Esophagus muscularis mucosa (tissue), 4 donors: ENCODE results near the gene KIAA0753. TPM values are rescaled to one million over a fixed set of nuclear protein-coding genes. Genes with fewer than 3 reads are reported as not detected.
A peak's percentile ranks its signal among the peaks of the same experiment; 100 is the strongest.

Source experiments
- DNase-seq: peaks from one replicate; pipeline ENCODE4 v3.0.0-alpha.2; 2017; ENCODE audit errors: extremely low spot score
- H3K27ac ChIP-seq, 4 donors: fragments of 200-600 bp; sonication (generic); replicated peaks in 1 of 4; 1 replicate in 3 of 4; 2 replicates in 1 of 4; pipeline ENCODE4 v1.5.1; 2016 to 2019; ENCODE audit warnings: mild to moderate bottlenecking in 1 of 4
- H3K27me3 ChIP-seq, 4 donors: fragments of 200-600 bp; sonication (generic); one replicate each; pipeline versions ENCODE4 v1.5.1 to v1.6.0; 2016 to 2019
- H3K36me3 ChIP-seq, 4 donors: fragments of 200-600 bp; sonication (generic); one replicate each; pipeline ENCODE4 v1.5.1; 2016 to 2019
- H3K4me1 ChIP-seq, 4 donors: fragments of 200-600 bp; sonication (generic); one replicate each; pipeline ENCODE4 v1.5.1; 2016 to 2019
- H3K4me3 ChIP-seq, 4 donors: fragments of 200-600 bp; sonication (generic); 1 replicate in 2 of 4; 2 replicates in 2 of 4; pipeline ENCODE4 v1.5.1; 2016 to 2019; ENCODE audit warnings: mild to moderate bottlenecking in 4 of 4, moderate library complexity in 1 of 4
- H3K9me3 ChIP-seq, 4 donors: fragments of 200-600 bp; sonication (generic); 1 replicate in 3 of 4; 2 replicates in 1 of 4; pipeline ENCODE4 v1.5.1; 2016 to 2019
- EP300 ChIP-seq: sonication (generic); formaldehyde crosslinking; IDR thresholded peaks from one replicate; pipeline ENCODE4 v1.6.1; 2017; ENCODE audit warnings: antibody characterized with exemption
- POLR2A ChIP-seq: fragments of 450-650 bp; IDR thresholded peaks from one replicate; pipeline ENCODE4 v1.6.1; 2017; ENCODE audit warnings: antibody characterized with exemption, moderate library complexity, mild to moderate bottlenecking, low read depth
- POLR2AphosphoS5 ChIP-seq, 2 donors: sonication (generic); formaldehyde crosslinking; IDR thresholded peaks; one replicate each; pipeline ENCODE4 v1.6.1; 2017; ENCODE audit warnings: antibody characterized with exemption in 2 of 2
- WGBS: methylation state at CpG from one replicate; pipeline ENCODE4 v1.1.5; 2018; 5-methylcytosine and 5-hydroxymethylcytosine counted together
- intact Hi-C: fragments of 100-400 bp; cut with DNase I; formaldehyde crosslinking; loops from one replicate; pipeline ENCODE4 v1.15.1; 2023
- total RNA-seq, 4 donors: library from RNA; depleted of rRNA; stranded (reverse); fragments of >200 nt; gene quantifications; one replicate each; pipeline versions ENCODE4 v1.1.0 to v1.2.1, GENCODE V29; 2016
- TF ChIP-seq, protein P1 (sequence below), 3 experiments: fragments of 200-600 bp in 2 of 3; fragments of 450-650 bp in 1 of 3; sonication (generic) in 2 of 3; IDR thresholded peaks; one replicate each; pipeline ENCODE4 v1.5.1; 2017 to 2019; ENCODE audit warnings: antibody characterized with exemption in 3 of 3, mild to moderate bottlenecking in 2 of 3, moderate library complexity in 1 of 3

The KIAA0753 gene
- total RNA-seq, 4 donors from 2014 or later = 36.9 to 73.9 (median 46.4) TPM

DNA sequence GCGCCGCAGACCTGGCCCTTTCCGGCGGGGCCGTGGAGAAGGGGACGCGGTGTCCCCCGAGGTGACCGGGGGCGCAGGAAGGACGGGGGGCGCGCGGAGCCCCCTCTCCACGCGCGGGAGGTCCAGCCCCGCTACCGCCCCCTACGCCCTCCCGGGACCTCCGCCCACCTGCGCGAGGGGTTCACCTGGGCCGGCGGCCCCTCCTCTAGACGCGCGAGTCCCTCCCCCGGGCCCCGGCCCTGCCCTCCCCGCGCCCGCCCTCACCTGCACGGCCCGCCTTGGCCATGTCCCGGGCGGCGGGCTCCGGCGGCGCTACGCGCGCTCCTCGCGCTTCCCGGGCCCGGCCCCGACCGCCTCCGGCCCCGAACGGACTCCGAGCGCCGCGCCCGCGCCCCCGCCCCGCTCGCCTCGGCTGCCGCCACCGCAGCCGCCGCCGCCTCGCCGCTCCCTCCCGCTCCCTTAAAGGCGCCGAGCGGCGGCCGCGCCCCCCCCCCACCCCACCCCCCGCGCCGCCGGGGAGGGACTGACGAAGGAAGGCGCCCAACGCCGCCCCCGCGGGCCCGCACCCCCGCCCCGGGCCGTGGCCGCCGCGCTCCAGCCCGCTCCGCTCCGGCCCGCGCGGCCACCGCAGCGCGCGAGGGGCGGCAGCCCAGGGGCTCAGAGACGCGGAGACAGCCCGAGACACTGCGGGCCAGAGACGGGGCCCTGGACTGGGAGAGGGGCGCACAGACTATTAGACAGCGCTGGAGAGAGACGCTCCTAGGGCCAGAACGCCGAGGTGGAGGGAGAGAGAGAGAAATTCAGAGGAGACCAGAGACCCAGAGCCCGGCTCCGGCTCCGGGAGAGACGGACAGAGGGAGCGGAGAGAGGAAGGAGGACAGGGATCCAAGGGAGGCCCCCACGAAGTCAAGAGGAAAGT lies 84.1 kb downstream of the KIAA0753 start, which contains the start of gene PITPNM3:
PITPNM3 (minus strand) TSS at position 435 of the 919 bp plus-strand sequence; CDS start at position 286, 149 bp downstream.
- Histone ChIP-seq H3K36me3 (no peaks in the 10 kb centered on the region), H3K27ac (peak within 1 kb of the TSS; percentile 88 to 92 (median 90)), H3K27me3 (peaks cover 0 to 11% (median 0%) of the 10 kb centered on the region in 4 donors), H3K9me3 (no peaks in the 10 kb centered on the region), H3K4me1 (peaks cover 11 to 67% (median 54%) of the 10 kb centered on the region in 4 donors), H3K4me3 (peak within 1 kb of the TSS; percentile 65 to 87 (median 77))
- no peak for DNase-seq
- TF ChIP-seq POLR2AphosphoS5 (IDR thresholded peaks at IDR 0.05) (peak in 1 of 2 donors; percentile 41), POLR2A (no peak)
- WGBS = 9% methylated on average over 13 of the region's 122 CpGs
- intact Hi-C loops = loop anchor here (5.0 kb wide), 1 partner anchor 84 kb away; no protein-coding TSS in a partner anchor

DNA sequence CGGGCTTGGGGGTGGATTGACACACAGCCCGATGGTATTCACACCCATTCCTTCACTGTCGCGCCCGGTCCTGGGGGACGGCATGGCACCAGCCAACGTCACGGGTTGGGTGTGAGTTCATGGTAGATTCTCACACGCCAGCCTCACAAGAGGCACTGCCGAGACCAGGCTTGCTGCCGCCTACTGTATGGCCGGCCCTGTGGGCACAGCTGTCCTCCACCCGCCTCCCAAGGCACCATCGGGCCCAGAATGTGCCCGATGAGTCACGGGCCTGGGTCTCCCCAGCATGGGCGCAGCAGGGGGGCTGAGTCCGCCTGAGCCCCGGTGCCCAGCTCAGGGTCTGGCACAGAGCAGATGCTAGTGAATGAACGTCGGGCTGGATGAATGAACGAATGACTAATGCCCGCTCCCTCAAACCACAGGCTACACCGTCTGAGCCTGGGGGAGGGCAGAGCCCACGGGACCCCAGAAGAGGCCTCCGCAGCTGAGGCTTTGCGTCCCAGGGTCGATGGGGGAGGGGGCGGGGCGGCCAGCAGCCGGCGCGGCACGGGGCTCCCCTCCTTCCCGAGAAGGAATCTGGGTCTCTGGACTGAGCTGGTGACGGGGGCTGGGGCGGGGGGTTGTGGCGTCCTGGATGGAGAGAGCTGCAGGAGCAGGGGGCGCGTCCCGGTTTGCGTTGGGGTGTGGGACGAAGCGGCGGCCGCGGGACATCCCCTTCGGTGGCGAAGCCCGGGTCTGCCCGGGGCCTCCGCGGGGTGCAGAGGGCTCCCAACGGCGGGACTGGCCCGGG lies 85.0 kb downstream of the KIAA0753 start:
- WGBS = 10% methylated on average over 4 of the region's 56 CpGs
- Histone ChIP-seq H3K4me1 (peaks cover 11 to 73% (median 62%) of the 10 kb centered on the region in 4 donors), H3K9me3 (no peaks in the 10 kb centered on the region), H3K27me3 (peaks cover 0 to 11% (median 0%) of the 10 kb centered on the region in 4 donors), H3K4me3 (peak overlapping the region; percentile 65 to 87 (median 77)), H3K36me3 (no peaks in the 10 kb centered on the region), H3K27ac (peak overlapping the region; percentile 88 to 92 (median 90))
- intact Hi-C loops = loop anchor here (5.0 kb wide), 1 partner anchor 83 kb away; no protein-coding TSS in a partner anchor
- DNase-seq = no peak
- peak; percentile 49 to 67 for TF ChIP-seq POLR2AphosphoS5 (IDR thresholded peaks at IDR 0.05)
- no peak for TF ChIP-seq POLR2A

DNA sequence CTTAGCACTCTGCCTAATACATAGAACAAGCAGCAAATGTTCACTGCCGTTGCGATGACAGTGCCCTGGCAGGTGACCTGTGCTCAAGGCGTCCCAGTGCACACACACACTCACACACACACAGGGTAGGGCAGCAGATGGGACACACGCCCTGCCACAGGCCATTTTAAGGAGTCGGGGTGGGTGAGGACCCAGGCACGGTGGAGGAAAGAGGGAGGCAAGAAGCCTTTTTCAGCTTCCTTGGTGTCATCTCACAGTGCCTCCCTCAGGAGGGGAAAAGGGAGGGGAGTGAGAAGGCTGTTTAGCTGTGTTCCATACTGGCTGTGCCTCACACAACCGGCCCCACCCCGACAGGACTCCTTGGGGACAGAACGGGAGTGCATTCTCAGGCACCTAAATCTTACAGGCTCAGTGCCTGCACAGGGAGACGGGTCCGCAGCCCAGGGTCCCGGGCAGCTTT lies 85.6 kb downstream of the KIAA0753 start:
- peak overlapping the region; percentile 65 to 87 (median 77) for H3K4me3 ChIP-seq
- DNase-seq = no peak
- 10% methylated on average over 4 of the region's 12 CpGs for WGBS
- no peaks in the 10 kb centered on the region for H3K9me3 ChIP-seq
- H3K27me3 ChIP-seq = peaks cover 0 to 11% (median 0%) of the 10 kb centered on the region in 4 donors
- TF ChIP-seq, protein P1, sequence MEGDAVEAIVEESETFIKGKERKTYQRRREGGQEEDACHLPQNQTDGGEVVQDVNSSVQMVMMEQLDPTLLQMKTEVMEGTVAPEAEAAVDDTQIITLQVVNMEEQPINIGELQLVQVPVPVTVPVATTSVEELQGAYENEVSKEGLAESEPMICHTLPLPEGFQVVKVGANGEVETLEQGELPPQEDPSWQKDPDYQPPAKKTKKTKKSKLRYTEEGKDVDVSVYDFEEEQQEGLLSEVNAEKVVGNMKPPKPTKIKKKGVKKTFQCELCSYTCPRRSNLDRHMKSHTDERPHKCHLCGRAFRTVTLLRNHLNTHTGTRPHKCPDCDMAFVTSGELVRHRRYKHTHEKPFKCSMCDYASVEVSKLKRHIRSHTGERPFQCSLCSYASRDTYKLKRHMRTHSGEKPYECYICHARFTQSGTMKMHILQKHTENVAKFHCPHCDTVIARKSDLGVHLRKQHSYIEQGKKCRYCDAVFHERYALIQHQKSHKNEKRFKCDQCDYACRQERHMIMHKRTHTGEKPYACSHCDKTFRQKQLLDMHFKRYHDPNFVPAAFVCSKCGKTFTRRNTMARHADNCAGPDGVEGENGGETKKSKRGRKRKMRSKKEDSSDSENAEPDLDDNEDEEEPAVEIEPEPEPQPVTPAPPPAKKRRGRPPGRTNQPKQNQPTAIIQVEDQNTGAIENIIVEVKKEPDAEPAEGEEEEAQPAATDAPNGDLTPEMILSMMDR (IDR thresholded peaks at IDR 0.05) = no peak
- TF ChIP-seq POLR2AphosphoS5 (IDR thresholded peaks at IDR 0.05) = peak in 1 of 2 donors; percentile 4
- H3K4me1 ChIP-seq = peaks cover 11 to 79% (median 68%) of the 10 kb centered on the region in 4 donors
- no peaks in the 10 kb centered on the region for H3K36me3 ChIP-seq
- peak overlapping the region; percentile 88 to 92 (median 90) for H3K27ac ChIP-seq
- intact Hi-C loops = loop anchor here (5.0 kb wide), 1 partner anchor 83 kb away; no protein-coding TSS in a partner anchor

DNA sequence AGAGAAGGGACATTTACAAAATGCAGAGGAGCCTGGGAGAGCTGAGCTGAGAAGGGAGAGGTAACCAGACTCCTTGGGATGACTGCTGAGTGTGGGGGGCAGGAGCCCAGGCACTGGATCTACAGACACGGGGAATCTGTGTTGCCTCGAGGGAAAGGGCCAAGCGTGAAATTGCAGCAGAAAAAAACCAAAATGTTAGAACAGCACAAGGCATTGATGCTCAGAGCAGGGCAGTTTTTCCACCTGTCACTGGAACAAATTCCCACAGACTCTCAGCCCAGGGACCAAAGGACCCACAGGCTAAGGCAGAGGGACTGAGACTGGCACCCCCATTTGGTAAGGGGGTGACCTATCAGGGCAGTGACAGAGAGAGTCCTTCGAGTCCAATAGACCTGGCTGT lies 86.2 kb downstream of the KIAA0753 start:
- peaks cover 0 to 11% (median 0%) of the 10 kb centered on the region in 4 donors for H3K27me3 ChIP-seq
- H3K4me1 ChIP-seq = peaks cover 11 to 85% (median 74%) of the 10 kb centered on the region in 4 donors
- no peaks in the 10 kb centered on the region for H3K36me3 ChIP-seq
- TF ChIP-seq EP300 (no peak), POLR2AphosphoS5 (IDR thresholded peaks at IDR 0.05) (no peak), POLR2A (no peak)
- TF ChIP-seq, protein P1 (IDR thresholded peaks at IDR 0.05) = no peak
- H3K9me3 ChIP-seq = no peaks in the 10 kb centered on the region
- no peak for DNase-seq
- H3K4me3 ChIP-seq = peak overlapping the region; percentile 65 to 87 (median 77)
- intact Hi-C loops = no loop called here
- peak overlapping the region; percentile 88 to 92 (median 90) for H3K27ac ChIP-seq
- WGBS = 59% methylated on average over 4 of the region's 4 CpGs

DNA sequence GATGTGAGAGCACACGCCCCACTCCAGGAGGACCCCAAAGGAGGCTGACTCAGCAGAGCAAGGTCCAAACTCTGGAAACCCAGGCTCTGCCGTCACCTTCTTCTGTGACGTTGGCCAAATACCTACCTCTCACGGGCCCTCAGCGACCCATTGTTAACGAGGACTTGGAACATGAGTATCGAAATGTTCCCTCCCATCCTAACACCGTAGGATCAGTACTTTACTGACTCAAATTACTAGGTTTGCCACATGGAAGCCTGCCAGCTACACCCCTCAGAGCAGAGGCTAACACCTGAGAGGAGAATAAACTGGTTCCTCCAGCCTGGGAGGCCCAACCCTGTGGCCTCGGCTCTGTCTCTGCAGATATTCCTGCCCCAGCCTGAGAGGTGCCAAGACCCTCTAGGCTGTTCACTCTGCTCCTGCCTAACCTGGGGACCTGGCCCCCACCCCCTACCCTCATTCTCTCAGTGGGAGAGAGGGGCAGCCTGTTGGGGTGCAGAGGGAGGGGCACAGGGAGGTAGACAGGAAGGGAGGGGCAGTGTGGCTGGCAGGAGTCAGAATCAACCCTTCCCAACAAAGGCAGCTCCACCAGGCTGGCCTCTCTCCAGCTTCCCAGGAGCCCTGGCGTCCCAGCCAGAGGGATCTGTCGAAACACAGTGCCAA lies 88.5 kb downstream of the KIAA0753 start:
- Histone ChIP-seq H3K27me3 (peaks cover 0 to 11% (median 0%) of the 10 kb centered on the region in 4 donors), H3K4me3 (peak overlapping the region in 2 of 4 donors; percentile 16 to 18), H3K36me3 (no peaks in the 10 kb centered on the region), H3K9me3 (no peaks in the 10 kb centered on the region), H3K27ac (peak overlapping the region; percentile 88 to 92 (median 90)), H3K4me1 (peaks cover 22 to 94% (median 92%) of the 10 kb centered on the region in 4 donors)
- intact Hi-C loops = no loop called here
- WGBS = 53% methylated on average over 11 of the region's 11 CpGs
- DNase-seq = no peak
- TF ChIP-seq EP300 (no peak), POLR2AphosphoS5 (IDR thresholded peaks at IDR 0.05) (peak in 1 of 2 donors; percentile 70)
